22Rv1 (cell line): ENCODE data around the gene LRRFIP1.

ENCODE experiments used
- H3K27ac ChIP-seq: fragments of 450-650 bp; 2 replicates; pipeline ENCODE4 v1.5.1; 2017
- ZFX ChIP-seq: fragments of 450-650 bp; IDR thresholded peaks from 2 replicates; pipeline ENCODE4 v1.6.1; 2017; ENCODE audit warnings: antibody characterized with exemption, borderline replicate concordance
- TF ChIP-seq, protein P1 (sequence below): fragments of 450-650 bp; IDR thresholded peaks from 2 replicates; pipeline ENCODE4 v1.5.1; 2017; ENCODE audit warnings: mild to moderate bottlenecking

Gene LRRFIP1, protein sequence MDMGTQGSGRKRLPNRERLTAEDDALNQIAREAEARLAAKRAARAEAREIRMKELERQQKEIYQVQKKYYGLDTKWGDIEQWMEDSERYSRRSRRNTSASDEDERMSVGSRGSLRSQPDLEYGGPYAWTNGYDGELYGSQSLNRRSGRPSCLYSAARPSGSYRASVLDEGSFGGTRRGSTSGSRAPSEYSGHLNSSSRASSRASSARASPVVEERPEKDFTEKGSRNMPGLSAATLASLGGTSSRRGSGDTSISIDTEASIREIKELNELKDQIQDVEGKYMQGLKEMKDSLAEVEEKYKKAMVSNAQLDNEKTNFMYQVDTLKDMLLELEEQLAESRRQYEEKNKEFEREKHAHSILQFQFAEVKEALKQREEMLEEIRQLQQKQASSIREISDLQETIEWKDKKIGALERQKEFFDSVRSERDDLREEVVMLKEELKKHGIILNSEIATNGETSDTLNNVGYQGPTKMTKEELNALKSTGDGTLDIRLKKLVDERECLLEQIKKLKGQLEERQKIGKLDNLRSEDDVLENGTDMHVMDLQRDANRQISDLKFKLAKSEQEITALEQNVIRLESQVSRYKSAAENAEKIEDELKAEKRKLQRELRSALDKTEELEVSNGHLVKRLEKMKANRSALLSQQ

DNA sequence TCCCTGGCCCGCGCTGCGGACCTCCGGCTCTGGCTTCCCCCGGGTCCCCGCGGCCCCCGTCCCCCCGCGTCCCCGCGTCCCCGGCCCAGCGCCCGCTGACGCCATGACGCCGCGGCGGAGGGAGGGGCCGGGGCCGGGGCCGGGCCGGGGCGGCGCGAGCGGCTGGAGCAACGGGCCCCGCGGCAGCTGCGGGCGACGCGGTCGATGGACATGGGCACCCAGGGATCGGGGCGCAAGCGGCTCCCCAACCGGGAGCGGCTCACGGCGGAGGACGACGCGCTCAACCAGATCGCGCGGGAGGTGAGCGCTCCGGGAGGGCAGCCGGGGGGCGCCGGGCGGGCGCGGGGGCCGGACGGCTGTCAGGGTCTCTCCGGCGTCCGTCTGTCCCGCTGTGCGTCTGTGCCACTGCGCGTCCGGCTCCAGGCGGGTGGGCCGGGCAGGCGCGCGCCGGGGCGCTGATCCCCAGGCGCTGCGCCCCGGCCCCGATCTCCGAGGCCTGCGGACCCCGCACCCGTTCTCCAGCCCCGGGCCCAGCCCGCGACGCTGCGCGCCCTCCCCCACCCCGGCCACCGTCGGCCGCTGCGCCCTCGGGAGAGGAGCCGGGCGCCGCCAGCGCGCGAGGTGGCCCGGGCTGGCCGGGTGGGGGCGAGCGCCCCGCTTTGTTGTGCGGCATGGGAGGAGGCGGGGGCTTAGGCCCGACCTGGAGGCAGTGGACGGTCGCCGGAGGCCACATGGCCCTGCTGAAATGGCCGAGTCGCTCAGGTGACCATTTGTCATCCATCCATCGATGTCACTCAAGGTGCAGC, at the start of gene LRRFIP1:
LRRFIP1 (plus strand) TSS at position 147 of the 806 bp plus-strand sequence; CDS start at position 205, 58 bp downstream.
- H3K27ac ChIP-seq = no peak within 1 kb of the TSS
- TF ChIP-seq, protein P1, sequence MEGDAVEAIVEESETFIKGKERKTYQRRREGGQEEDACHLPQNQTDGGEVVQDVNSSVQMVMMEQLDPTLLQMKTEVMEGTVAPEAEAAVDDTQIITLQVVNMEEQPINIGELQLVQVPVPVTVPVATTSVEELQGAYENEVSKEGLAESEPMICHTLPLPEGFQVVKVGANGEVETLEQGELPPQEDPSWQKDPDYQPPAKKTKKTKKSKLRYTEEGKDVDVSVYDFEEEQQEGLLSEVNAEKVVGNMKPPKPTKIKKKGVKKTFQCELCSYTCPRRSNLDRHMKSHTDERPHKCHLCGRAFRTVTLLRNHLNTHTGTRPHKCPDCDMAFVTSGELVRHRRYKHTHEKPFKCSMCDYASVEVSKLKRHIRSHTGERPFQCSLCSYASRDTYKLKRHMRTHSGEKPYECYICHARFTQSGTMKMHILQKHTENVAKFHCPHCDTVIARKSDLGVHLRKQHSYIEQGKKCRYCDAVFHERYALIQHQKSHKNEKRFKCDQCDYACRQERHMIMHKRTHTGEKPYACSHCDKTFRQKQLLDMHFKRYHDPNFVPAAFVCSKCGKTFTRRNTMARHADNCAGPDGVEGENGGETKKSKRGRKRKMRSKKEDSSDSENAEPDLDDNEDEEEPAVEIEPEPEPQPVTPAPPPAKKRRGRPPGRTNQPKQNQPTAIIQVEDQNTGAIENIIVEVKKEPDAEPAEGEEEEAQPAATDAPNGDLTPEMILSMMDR = no peak
- TF ChIP-seq ZFX = no peak

DNA sequence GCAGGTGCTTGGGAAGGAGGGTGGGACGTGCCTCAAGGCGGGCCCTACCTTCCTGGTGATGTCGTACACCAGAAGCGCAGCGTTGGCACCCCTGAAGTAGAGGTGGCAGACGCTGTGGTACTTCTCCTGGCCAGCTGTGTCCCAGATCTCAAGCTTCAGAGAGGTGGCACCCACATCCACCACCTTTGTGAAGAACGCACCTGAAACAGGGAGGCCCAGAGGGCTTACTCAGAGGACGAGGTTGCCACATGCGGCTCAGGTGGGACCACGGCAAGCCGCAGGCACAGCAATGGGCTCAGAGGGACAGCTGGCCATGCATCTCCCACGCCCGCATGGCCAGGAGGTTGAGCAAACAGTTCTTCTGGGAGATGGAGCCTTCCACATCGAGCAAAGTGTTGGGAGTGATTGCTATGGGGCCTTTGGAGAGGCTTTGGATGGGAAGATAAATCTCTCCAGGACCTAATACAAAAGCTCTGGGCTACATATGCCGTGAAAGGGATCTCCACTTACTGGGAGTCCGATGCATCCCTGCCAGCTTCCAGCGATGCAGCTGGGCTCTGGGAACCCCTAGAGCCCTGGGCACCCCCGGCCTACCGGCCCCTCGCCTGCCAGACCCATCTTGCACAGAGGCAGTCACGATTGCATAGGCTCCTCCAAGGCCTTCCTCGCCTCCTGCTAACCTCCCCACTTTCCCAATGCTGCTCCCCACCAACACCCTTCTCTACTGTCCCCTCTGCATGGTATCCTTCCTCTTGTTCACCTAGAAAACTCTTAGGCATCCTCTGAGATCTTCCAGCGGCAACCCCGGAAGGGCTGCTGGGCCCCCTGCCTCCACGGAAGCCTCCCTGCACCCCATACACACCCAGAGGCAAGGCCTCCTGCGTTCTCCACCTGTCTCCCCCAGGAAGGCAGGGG, 49.2 kb upstream of the LRRFIP1 start:
- no peak for TF ChIP-seq ZFX
- TF ChIP-seq, protein P1 = no peak
- no peak overlapping the region for H3K27ac ChIP-seq

DNA sequence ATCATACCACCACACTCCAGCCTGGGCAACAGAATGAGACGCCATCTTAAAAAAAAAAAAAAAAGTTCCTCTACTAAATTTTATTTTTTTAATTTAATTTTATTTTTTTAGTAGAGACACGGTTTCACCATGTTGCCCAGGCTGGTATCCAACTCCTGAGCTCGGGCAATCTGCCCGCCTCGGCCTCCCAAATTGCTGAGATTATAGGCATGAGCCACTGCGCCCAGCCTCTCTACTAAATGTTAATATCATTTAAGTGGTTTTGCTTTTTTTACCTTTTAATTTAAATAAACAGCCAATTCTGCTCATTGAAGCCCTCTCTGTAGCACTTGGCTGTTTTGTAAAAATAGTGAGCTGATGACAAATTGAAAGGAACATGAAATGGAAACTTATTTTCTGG, 46.1 kb upstream of the LRRFIP1 start:
- no peak overlapping the region for H3K27ac ChIP-seq
- TF ChIP-seq, protein P1 = no peak
- TF ChIP-seq ZFX = no peak

DNA sequence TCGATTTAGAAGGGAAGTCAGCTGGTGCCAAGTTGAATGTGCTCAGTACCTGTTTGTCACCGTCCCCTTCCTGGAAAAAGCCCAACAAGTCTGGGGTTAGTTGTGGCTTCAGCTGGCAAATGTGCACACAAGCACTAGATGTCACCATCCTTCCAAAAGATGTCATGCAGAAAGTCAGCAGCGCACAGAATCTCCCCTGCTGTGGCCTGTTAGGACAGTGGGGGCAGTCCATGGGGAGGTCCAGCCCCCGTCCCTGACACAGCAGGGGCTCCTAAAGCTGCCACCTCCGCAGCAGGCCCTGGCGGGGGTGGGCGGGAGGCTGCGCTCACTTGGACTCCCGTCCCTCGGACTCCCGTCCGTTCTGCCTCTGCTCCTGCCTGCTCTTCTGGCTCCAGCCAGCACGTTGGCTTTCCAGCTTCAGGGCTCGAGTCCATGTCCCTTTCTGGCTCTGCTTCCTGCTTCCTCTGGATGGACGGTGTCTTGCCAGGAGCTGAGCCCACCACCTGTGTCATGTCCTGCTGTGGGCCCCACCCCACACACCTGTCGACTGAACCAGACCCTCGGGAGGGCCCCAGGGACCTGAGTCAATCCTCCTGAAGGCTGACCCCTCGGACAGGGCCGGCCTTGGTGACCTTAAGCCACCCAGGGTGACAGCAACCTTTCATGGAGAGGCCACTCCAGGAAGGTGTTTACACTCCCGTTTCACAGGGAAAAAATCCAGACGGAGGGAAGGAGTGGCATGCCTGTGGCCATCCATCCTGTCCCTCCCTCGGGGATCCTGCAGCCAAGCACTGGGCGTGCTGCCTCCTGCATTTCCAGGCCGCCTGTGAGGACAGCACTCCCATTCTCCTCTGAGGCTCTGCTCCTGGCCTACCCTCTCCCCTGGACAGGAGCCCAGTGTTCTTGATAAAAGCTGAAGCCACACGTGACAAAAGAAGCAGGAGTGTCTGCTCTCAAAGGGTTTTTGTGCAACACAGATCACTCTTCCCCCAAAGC, 45.3 kb upstream of the LRRFIP1 start:
- no peak overlapping the region for H3K27ac ChIP-seq
- no peak for TF ChIP-seq ZFX
- TF ChIP-seq, protein P1 = no peak

DNA sequence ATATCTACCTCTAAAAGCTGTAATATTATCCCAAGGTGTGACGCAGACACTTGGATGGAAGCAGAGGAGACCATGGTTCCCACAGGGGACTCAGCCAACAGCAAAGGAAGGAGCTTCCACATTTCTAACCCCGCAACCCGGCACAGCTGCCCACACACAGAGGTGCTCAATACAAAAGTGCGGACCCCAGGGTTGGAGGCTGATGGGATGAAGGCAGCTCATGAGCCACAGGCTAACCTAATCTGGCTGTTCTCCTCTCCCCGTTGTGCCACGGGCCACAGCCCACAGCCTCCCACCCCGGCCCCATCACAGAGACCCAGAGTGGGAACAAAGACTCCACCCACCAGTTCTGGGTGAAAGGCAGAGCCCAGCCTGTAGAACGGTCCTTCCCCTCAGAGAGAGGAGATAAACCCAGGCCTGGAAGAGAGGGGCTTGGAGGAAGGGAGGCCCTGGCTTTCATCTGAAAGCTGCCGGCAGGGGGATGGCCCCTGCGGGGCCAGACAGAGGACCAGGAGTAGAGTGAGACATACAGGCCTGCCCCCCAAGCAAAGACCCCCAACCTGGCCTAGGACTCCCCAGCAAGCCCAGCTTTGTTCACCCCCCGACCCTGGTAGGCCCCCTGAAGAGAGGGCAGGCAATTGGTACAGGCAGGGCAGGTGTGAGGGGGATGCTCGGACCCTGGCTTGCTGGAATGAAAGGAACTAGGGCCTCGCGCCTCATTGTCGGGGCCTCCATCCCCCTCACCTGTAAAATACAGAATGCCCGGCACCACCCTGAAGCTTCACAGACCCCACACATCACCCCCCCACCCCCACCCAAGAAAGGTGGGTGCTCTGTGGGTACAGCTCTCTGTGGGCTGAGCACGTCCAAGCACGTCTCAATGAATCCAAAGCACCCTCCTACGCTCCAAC, 43.7 kb upstream of the LRRFIP1 start:
- TF ChIP-seq, protein P1 = no peak
- TF ChIP-seq ZFX = no peak
- no peak overlapping the region for H3K27ac ChIP-seq
